Measurements from ENCODE around the gene TSFM. TPM values are rescaled to one million over a fixed set of nuclear protein-coding genes. Genes with fewer than 3 reads are reported as not detected.

Gene TSFM
- total and polyA plus RNA-seq, 5 donors from 2014 or later, result 22.8 to 50.4 (median 38.4) TPM

- Histone ChIP-seq H3K36me3 (ENCODE audit: control insufficient read depth, insufficient read depth, low read length) (no peaks in the 10 kb centered on the region), H3K4me3 (ENCODE audit: low read depth, low read length) (no peak overlapping the region), H3K27ac (ENCODE audit: insufficient read depth, low read length, poor library complexity, severe bottlenecking) (no peak overlapping the region), H3K4me1 (ENCODE audit: control insufficient read depth, insufficient read depth, low read length, poor library complexity, severe bottlenecking) (peaks cover 38% of the 10 kb centered on the region), H3K27me3 (ENCODE audit: control insufficient read depth, insufficient read depth, low read length) (no peaks in the 10 kb centered on the region), H3K9me3 (ENCODE audit: control insufficient read depth in 2 of 2, low read length in 2 of 2) (no peaks in the 10 kb centered on the region)
- peaks cover 12 to 49% (median 27%) of the 10 kb centered on the region in 4 donors for H3K4me1 Mint-ChIP-seq
- H3K27me3 Mint-ChIP-seq, result peaks cover 4% of the 10 kb centered on the region
- no peak for ATAC-seq (ENCODE audit: low read depth in 2 of 2)
- H3K9me3 Mint-ChIP-seq, result no peaks in the 10 kb centered on the region
- peak overlapping the region in 2 of 4 donors; percentile 14 to 24 for H3K4me3 Mint-ChIP-seq
- H3K36me3 Mint-ChIP-seq, result no peaks in the 10 kb centered on the region
- peak overlapping the region in 2 of 3 donors; percentile 3 to 47 for H3K27ac Mint-ChIP-seq
- no peak for DNase-seq
Measured at GRCh38 chr12:57779736-57780135, 2.9 kb upstream of the TSFM start.

- ATAC-seq (ENCODE audit: low read depth in 2 of 2) (no peak), DNase-seq (no peak)
- Mint-ChIP-seq H3K27ac (peak overlapping the region; percentile 23 to 85 (median 42)), H3K4me3 (peak overlapping the region in 3 of 4 donors; percentile 28 to 96 (median 28)), H3K4me1 (peaks cover 12 to 49% (median 27%) of the 10 kb centered on the region in 4 donors), H3K9me3 (no peaks in the 10 kb centered on the region), H3K36me3 (no peaks in the 10 kb centered on the region), H3K27me3 (peaks cover 4% of the 10 kb centered on the region)
- Histone ChIP-seq H3K36me3 (ENCODE audit: control insufficient read depth, insufficient read depth, low read length) (no peaks in the 10 kb centered on the region), H3K27ac (ENCODE audit: insufficient read depth, low read length, poor library complexity, severe bottlenecking) (peak overlapping the region; percentile 74), H3K9me3 (ENCODE audit: control insufficient read depth in 2 of 2, low read length in 2 of 2) (no peaks in the 10 kb centered on the region), H3K4me3 (ENCODE audit: low read depth, low read length) (no peak overlapping the region), H3K4me1 (ENCODE audit: control insufficient read depth, insufficient read depth, low read length, poor library complexity, severe bottlenecking) (peaks cover 38% of the 10 kb centered on the region), H3K27me3 (ENCODE audit: control insufficient read depth, insufficient read depth, low read length) (no peaks in the 10 kb centered on the region)
Measured at GRCh38 chr12:57780284-57780897, 2.2 kb upstream of the TSFM start.

- ATAC-seq (ENCODE audit: low read depth in 2 of 2) (no peak), DNase-seq (peak in 1 of 3 donors; percentile 18)
- peak overlapping the region; percentile 46 to 100 (median 88) for H3K4me3 Mint-ChIP-seq
- Histone ChIP-seq H3K4me1 (ENCODE audit: control insufficient read depth, insufficient read depth, low read length, poor library complexity, severe bottlenecking) (peaks cover 38% of the 10 kb centered on the region), H3K9me3 (ENCODE audit: control insufficient read depth in 2 of 2, low read length in 2 of 2) (no peaks in the 10 kb centered on the region), H3K4me3 (ENCODE audit: low read depth, low read length) (peak overlapping the region; percentile 91), H3K27me3 (ENCODE audit: control insufficient read depth, insufficient read depth, low read length) (no peaks in the 10 kb centered on the region), H3K36me3 (ENCODE audit: control insufficient read depth, insufficient read depth, low read length) (peaks cover 3% of the 10 kb centered on the region), H3K27ac (ENCODE audit: insufficient read depth, low read length, poor library complexity, severe bottlenecking) (peak overlapping the region; percentile 74)
- H3K27ac Mint-ChIP-seq, result peak overlapping the region; percentile 23 to 100 (median 85)
- no peaks in the 10 kb centered on the region for H3K9me3 Mint-ChIP-seq
- H3K36me3 Mint-ChIP-seq, result peaks cover 3% of the 10 kb centered on the region
- peaks cover 12 to 50% (median 29%) of the 10 kb centered on the region in 4 donors for H3K4me1 Mint-ChIP-seq
- H3K27me3 Mint-ChIP-seq, result peaks cover 4% of the 10 kb centered on the region
Measured at GRCh38 chr12:57781244-57781643, 1.3 kb upstream of the TSFM start.

- H3K27me3 Mint-ChIP-seq, result peaks cover 4% of the 10 kb centered on the region
- peak overlapping the region; percentile 74 for H3K27ac ChIP-seq (ENCODE audit: insufficient read depth, low read length, poor library complexity, severe bottlenecking)
- no peaks in the 10 kb centered on the region for H3K9me3 ChIP-seq (ENCODE audit: control insufficient read depth in 2 of 2, low read length in 2 of 2)
- no peaks in the 10 kb centered on the region for H3K27me3 ChIP-seq (ENCODE audit: control insufficient read depth, insufficient read depth, low read length)
- peak overlapping the region; percentile 91 for H3K4me3 ChIP-seq (ENCODE audit: low read depth, low read length)
- H3K36me3 ChIP-seq (ENCODE audit: control insufficient read depth, insufficient read depth, low read length), result peaks cover 9% of the 10 kb centered on the region
- peak overlapping the region; percentile 46 to 100 (median 98) for H3K4me3 Mint-ChIP-seq
- H3K9me3 Mint-ChIP-seq, result no peaks in the 10 kb centered on the region
- peaks cover 38% of the 10 kb centered on the region for H3K4me1 ChIP-seq (ENCODE audit: control insufficient read depth, insufficient read depth, low read length, poor library complexity, severe bottlenecking)
- ATAC-seq (ENCODE audit: low read depth in 2 of 2) (no peak), DNase-seq (no peak)
- peaks cover 12 to 54% (median 31%) of the 10 kb centered on the region in 4 donors for H3K4me1 Mint-ChIP-seq
- H3K36me3 Mint-ChIP-seq, result peaks cover 8% of the 10 kb centered on the region
- H3K27ac Mint-ChIP-seq, result peak overlapping the region; percentile 97 to 100 (median 100)
Measured at GRCh38 chr12:57781801-57782200, 786 bp upstream of the TSFM start.

- ATAC-seq (ENCODE audit: low read depth in 2 of 2) (no peak), DNase-seq (no peak)
- peak overlapping the region; percentile 97 to 100 (median 100) for H3K27ac Mint-ChIP-seq
- H3K4me3 Mint-ChIP-seq, result peak overlapping the region; percentile 96 to 100 (median 98)
- no peaks in the 10 kb centered on the region for H3K9me3 Mint-ChIP-seq
- peaks cover 38% of the 10 kb centered on the region for H3K4me1 ChIP-seq (ENCODE audit: control insufficient read depth, insufficient read depth, low read length, poor library complexity, severe bottlenecking)
- H3K27me3 ChIP-seq (ENCODE audit: control insufficient read depth, insufficient read depth, low read length), result no peaks in the 10 kb centered on the region
- peaks cover 4% of the 10 kb centered on the region for H3K27me3 Mint-ChIP-seq
- peak overlapping the region; percentile 91 for H3K4me3 ChIP-seq (ENCODE audit: low read depth, low read length)
- peaks cover 13% of the 10 kb centered on the region for H3K36me3 ChIP-seq (ENCODE audit: control insufficient read depth, insufficient read depth, low read length)
- H3K9me3 ChIP-seq (ENCODE audit: control insufficient read depth in 2 of 2, low read length in 2 of 2), result no peaks in the 10 kb centered on the region
- peaks cover 12 to 54% (median 31%) of the 10 kb centered on the region in 4 donors for H3K4me1 Mint-ChIP-seq
- H3K36me3 Mint-ChIP-seq, result peaks cover 8% of the 10 kb centered on the region
- peak overlapping the region; percentile 74 for H3K27ac ChIP-seq (ENCODE audit: insufficient read depth, low read length, poor library complexity, severe bottlenecking)
Measured at GRCh38 chr12:57782243-57782607, 362 bp upstream of the TSFM start.

- H3K27me3 ChIP-seq (ENCODE audit: control insufficient read depth, insufficient read depth, low read length), result no peaks in the 10 kb centered on the region
- peaks cover 12 to 55% (median 30%) of the 10 kb centered on the region in 4 donors for H3K4me1 Mint-ChIP-seq
- H3K9me3 ChIP-seq (ENCODE audit: control insufficient read depth in 2 of 2, low read length in 2 of 2), result no peaks in the 10 kb centered on the region
- H3K4me1 ChIP-seq (ENCODE audit: control insufficient read depth, insufficient read depth, low read length, poor library complexity, severe bottlenecking), result peaks cover 38% of the 10 kb centered on the region
- ATAC-seq (ENCODE audit: low read depth in 2 of 2) (no peak), DNase-seq (no peak)
- peak overlapping the region in 1 of 3 donors; percentile 100 for H3K27ac Mint-ChIP-seq
- H3K36me3 ChIP-seq (ENCODE audit: control insufficient read depth, insufficient read depth, low read length), result peaks cover 20% of the 10 kb centered on the region
- H3K36me3 Mint-ChIP-seq, result peaks cover 9% of the 10 kb centered on the region
- peak overlapping the region; percentile 74 for H3K27ac ChIP-seq (ENCODE audit: insufficient read depth, low read length, poor library complexity, severe bottlenecking)
- peak overlapping the region; percentile 96 to 100 (median 98) for H3K4me3 Mint-ChIP-seq
- peak overlapping the region; percentile 91 for H3K4me3 ChIP-seq (ENCODE audit: low read depth, low read length)
- no peaks in the 10 kb centered on the region for H3K9me3 Mint-ChIP-seq
- H3K27me3 Mint-ChIP-seq, result peaks cover 4% of the 10 kb centered on the region
Measured at GRCh38 chr12:57783466-57783801, 847 bp downstream of the TSFM start.

- Mint-ChIP-seq H3K4me1 (peaks cover 12 to 59% (median 30%) of the 10 kb centered on the region in 4 donors), H3K27ac (peak overlapping the region; percentile 43 to 59 (median 48)), H3K4me3 (peak overlapping the region; percentile 70 to 96 (median 76)), H3K9me3 (no peaks in the 10 kb centered on the region), H3K36me3 (peaks cover 13% of the 10 kb centered on the region), H3K27me3 (no peaks in the 10 kb centered on the region)
- ATAC-seq (ENCODE audit: low read depth in 2 of 2) (no peak), DNase-seq (no peak)
- no peak overlapping the region for H3K27ac ChIP-seq (ENCODE audit: insufficient read depth, low read length, poor library complexity, severe bottlenecking)
- no peaks in the 10 kb centered on the region for H3K9me3 ChIP-seq (ENCODE audit: control insufficient read depth in 2 of 2, low read length in 2 of 2)
- peak overlapping the region; percentile 21 for H3K4me3 ChIP-seq (ENCODE audit: low read depth, low read length)
- peaks cover 38% of the 10 kb centered on the region for H3K4me1 ChIP-seq (ENCODE audit: control insufficient read depth, insufficient read depth, low read length, poor library complexity, severe bottlenecking)
- peaks cover 25% of the 10 kb centered on the region for H3K36me3 ChIP-seq (ENCODE audit: control insufficient read depth, insufficient read depth, low read length)
- no peaks in the 10 kb centered on the region for H3K27me3 ChIP-seq (ENCODE audit: control insufficient read depth, insufficient read depth, low read length)
Measured at GRCh38 chr12:57783861-57784260, 1.3 kb downstream of the TSFM start.

- H3K9me3 Mint-ChIP-seq, result no peaks in the 10 kb centered on the region
- H3K4me3 Mint-ChIP-seq, result no peak overlapping the region
- Histone ChIP-seq H3K4me3 (ENCODE audit: low read depth, low read length) (no peak overlapping the region), H3K27me3 (ENCODE audit: control insufficient read depth, insufficient read depth, low read length) (no peaks in the 10 kb centered on the region), H3K9me3 (ENCODE audit: control insufficient read depth in 2 of 2, low read length in 2 of 2) (no peaks in the 10 kb centered on the region), H3K36me3 (ENCODE audit: control insufficient read depth, insufficient read depth, low read length) (peaks cover 64% of the 10 kb centered on the region), H3K27ac (ENCODE audit: insufficient read depth, low read length, poor library complexity, severe bottlenecking) (no peak overlapping the region), H3K4me1 (ENCODE audit: control insufficient read depth, insufficient read depth, low read length, poor library complexity, severe bottlenecking) (no peaks in the 10 kb centered on the region)
- no peaks in the 10 kb centered on the region for H3K27me3 Mint-ChIP-seq
- DNase-seq (no peak), ATAC-seq (ENCODE audit: low read depth in 2 of 2) (no peak)
- peaks cover 42% of the 10 kb centered on the region for H3K36me3 Mint-ChIP-seq
- peak overlapping the region in 1 of 3 donors; percentile 70 for H3K27ac Mint-ChIP-seq
- H3K4me1 Mint-ChIP-seq, result peaks cover 4 to 7% (median 5%) of the 10 kb centered on the region in 4 donors
Measured at GRCh38 chr12:57793920-57794319, 11.3 kb downstream of the TSFM start.
